HG03108 (cell line): ENCODE results near the gene CNOT2.
"Not testable (repeated sequence)": the region's sequence is repeated elsewhere in the genome, so short reads cannot be mapped to it uniquely, and the experiment has no call there.

ENCODE experiments used
- ATAC-seq: cut with Tn5 transposase; IDR thresholded peaks from one replicate; pipeline ENCODE4 v1.9.1; 2021; ENCODE audit warnings: moderate library complexity; ENCODE audit not compliant: unreplicated experiment

CNOT2 gene

DNA sequence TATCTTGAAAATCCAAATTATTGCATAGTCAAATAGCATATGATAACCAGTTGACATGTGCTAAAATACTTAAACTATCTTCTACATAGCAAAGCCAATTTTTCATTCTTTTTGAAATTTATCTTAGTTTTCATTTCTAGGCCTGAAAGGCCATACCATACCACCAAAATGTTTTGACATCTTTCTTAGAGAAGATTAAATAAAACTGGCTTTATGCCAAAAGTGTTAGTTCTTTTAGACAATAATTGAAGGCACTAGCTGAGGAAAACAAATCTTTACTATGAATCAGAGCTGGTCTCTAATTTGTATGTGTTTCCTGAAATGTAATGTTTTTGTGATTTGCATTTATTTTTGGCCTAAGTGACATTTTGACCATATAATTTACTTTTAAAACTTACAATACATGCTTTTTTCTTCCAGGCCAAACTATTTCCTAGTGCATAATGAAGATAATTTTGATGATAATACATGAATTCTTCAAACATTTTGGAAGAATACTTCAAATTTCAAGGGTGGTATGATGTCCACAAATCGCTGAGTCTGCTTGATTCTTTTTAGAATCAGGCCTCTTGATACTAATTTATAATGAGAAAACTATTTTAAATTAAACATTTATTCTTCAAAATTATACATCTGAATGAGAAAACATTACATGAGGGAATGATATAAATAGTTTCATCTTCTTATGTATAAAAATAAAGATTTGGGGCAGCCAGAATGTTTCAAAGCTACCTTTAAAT is 116.4 kb downstream of the CNOT2 start:
- ATAC-seq, result no peak

GRCh38 chr12:70360218-70360617 is 117.0 kb downstream of the CNOT2 start:
- ATAC-seq, result no peak

DNA sequence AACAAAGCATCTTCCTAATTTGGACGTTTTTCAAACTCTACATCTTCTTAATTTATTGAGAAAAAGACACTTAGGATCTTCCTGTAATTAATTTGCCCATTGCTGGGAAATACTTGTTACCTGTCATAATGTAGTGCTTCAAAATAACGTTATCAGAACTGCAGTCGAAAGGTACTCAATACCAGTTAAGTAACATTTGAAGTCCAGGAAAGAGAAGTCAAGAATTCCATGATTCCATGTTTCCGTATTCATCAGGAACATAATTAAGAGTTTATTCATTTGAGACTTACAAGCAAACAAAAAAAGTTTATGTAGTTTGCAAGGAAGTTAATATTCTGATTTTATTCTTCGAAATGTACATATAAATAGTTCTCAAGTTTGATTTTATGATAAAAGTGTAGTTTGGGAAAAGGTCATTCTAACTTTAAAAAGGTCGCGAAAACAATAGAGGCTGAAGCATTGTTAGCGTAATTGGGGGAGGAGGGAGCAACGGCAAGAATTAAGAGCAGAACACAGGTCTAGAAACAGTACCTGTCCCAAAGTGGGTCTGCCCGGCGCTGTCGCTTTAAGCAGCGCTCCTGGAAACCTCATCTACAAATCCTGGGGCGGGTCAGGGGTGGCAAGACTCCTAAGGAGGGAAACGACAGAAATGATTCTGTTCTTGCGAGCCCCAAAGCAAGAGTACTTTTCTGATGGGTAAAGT is 121.6 kb downstream of the CNOT2 start:
- ATAC-seq, result no peak

GRCh38 chr12:70365398-70365647 is 122.1 kb downstream of the CNOT2 start:
- ATAC-seq, result no peak

- ATAC-seq, result peak; percentile 86
Observed at GRCh38 chr12:70365648-70366518, 122.7 kb downstream of the CNOT2 start, which contains the start of gene KCNMB4. TSS of gene KCNMB4 (plus strand) at chr12:70366290. CDS start at chr12:70366735, 445 bp downstream.

DNA sequence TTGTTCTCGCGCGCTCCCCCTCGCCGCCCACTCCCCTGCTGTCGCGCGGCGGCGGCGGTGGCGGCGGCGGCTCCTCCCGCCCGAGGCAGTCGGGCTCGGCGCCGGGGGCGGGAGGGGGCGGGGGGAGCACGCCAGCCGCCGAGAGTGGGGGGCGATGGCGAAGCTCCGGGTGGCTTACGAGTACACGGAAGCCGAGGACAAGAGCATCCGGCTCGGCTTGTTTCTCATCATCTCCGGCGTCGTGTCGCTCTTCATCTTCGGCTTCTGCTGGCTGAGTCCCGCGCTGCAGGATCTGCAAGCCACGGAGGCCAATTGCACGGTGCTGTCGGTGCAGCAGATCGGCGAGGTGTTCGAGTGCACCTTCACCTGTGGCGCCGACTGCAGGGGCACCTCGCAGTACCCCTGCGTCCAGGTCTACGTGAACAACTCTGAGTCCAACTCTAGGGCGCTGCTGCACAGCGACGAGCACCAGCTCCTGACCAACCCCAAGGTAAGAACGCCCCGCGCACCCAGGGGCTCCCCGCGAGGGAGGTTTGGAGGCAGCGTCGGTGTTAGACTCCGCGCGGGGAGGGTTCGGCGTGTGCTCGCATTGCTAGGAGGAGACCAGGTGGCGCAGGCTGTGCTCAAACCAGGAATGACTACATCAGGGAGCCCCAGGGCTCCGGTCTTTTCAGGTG is 123.5 kb downstream of the CNOT2 start:
- peak; percentile 27 for ATAC-seq

- ATAC-seq, result no peak
Observed at GRCh38 chr12:70367258-70368141, 124.3 kb downstream of the CNOT2 start.

DNA sequence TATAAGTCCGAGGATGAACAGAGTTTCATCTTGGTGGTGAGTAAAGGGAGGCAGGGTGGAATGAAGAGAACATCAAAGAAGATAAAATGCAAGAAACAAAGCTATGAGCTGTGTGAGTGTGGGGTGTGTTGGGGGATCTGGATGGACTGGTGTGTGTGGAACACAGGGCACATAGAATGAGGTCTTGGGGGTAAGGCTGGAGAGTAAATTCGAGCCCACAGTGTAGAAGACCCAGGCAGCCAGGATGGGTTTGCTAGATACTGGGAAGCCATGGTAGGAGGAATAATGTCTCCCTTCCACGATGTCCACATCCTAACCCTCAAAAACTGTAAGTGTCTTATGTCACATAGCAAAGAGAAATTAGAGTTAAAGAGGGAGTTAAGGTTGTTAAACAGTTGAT is 129.6 kb downstream of the CNOT2 start:
- no peak for ATAC-seq

DNA sequence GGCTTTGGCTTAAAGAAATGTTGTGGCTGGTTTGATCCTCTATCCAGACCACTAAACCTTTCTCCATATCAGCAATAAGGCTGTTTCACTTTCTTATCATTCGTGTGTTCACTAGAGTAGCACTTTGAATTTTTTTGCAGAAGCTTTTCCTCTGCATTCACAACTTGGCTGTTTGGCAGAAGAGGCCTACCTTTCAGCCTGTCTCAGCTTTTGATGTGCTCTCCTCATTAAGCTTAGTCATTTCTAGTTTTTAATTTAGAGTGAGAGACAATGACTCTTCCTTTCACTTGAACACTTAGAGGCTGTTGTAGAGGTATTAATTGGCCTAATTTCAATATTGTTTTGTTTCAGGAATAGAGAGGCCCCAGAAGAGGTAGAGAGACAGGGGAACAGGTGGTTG is 136.6 kb downstream of the CNOT2 start:
- ATAC-seq, result no peak

GRCh38 chr12:70383484-70383883 is 140.3 kb downstream of the CNOT2 start:
- ATAC-seq, result no peak

GRCh38 chr12:70383886-70384285 is 140.7 kb downstream of the CNOT2 start:
- ATAC-seq, result no peak

GRCh38 chr12:70386771-70387170 is 143.5 kb downstream of the CNOT2 start:
- ATAC-seq, result no peak

DNA sequence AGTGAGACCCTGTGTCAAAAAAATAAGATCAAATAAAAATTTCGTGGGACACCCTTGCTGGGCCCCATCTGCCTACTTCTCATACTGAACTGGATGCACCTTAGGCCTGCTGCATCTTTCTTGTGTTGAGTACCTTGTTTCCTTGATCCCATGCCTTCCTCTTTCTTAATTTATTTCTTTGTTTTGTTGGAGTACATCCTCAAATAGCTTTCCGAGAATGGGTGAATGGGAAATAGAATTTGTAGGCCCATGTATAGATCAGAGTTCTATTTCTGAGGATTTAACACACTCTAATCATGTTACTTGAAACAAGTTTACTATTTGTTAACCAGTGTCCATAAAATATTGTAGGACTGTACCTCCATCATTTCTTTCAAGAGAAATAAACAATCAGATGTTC is 146.4 kb downstream of the CNOT2 start:
- ATAC-seq, result no peak

- ATAC-seq, result not testable (repeated sequence)
Observed at GRCh38 chr12:70392631-70393030, 149.4 kb downstream of the CNOT2 start.

DNA sequence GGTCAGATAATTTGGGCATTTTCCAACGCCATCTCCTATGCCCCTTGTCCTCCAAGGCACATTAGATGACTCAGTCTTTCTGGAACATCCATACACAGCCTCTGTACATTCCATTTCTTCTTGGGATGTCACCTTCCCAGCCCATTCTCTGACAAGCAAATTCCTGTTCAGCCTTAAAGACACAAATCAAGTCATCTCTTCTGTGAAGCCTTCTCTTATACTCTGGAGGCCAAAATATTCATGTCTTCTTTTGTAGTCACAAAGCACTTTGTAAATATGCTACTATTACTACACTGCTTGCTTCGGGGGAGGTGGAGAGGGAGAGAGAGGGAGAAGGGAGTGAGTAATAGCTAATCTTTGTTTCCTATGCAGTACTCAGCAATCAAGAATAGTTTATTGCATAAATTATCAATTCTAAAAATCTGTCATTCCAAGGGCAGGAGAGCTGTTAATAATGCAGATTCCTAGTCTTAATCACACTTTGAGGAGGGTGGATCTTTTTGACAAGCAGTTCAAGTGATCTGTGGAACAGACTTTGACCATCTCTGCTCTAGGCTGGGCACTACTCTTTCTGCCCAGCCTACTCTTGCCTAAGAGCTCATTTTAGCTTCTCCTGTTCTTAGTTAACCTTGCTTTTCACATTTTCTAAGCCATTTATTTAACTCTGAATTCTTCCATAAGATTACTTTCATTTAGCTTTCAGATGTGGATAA is 150.7 kb downstream of the CNOT2 start:
- ATAC-seq, result no peak

DNA sequence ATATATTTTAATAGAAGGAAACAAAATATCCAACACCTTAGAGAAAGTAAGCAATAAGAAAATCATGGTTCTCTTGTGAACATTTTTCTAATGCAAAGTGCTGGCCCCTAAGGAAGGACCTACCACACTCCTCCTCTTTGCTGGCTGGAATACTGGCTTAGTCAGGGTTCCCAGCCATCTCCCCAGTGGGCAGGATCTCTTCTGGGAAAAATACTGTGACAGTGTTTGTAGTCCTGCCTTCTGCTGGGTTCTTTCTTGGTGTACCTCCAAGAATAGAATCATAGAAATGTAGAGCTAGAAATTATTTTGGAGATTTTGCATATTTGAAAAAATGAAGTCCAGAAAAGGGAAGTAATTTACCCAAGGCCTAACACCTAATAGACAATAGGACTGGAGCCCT is 154.8 kb downstream of the CNOT2 start:
- no peak for ATAC-seq

DNA sequence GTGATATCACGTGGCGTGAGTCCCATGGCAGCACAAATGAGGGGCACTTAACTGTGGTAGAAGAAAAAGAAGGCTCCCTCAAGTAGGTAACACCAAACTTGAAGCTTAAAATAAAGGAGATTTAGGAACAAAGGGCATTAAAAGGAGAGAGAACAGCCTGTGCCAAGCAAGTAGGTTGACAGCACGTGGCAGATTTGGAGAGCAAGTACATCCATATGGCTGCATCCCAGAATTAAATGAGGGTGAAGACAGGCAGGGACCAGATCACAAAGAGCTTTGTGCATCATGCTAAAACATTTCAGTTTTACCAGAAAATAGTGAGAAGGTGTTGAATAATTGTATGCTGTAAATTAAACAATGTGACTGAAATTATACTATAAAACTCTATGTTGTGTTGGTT is 155.6 kb downstream of the CNOT2 start:
- no peak for ATAC-seq

- no peak for ATAC-seq
Observed at GRCh38 chr12:70399311-70399710, 156.1 kb downstream of the CNOT2 start.

GRCh38 chr12:70400124-70400523 is 156.9 kb downstream of the CNOT2 start:
- no peak for ATAC-seq

GRCh38 chr12:70402597-70402996 is 159.4 kb downstream of the CNOT2 start:
- ATAC-seq, result no peak
